Neural cell (in vitro differentiated cells): ENCODE data around the gene TMTC3.

Source experiments
- EP300 ChIP-seq: fragments of 450-650 bp; conservative IDR thresholded peaks from 2 replicates; pipeline ENCODE4 v1.6.1; 2014; ENCODE audit warnings: antibody characterized with exemption, mild to moderate bottlenecking, moderate library complexity; ENCODE audit not compliant: poor library complexity, severe bottlenecking
- EZH2 ChIP-seq: fragments of 200-600, 300-800 bp; shearing (Covaris generic), sonication (generic); IDR thresholded peaks from 2 replicates; pipeline ENCODE4 v1.6.1; 2014; ENCODE audit warnings: antibody characterized with exemption, low read length, borderline replicate concordance, mild to moderate bottlenecking; ENCODE audit not compliant: insufficient read depth, poor library complexity, severe bottlenecking
- MXI1 ChIP-seq: fragments of 450-650 bp; conservative IDR thresholded peaks from 2 replicates; pipeline ENCODE4 v1.6.1; 2014; ENCODE audit warnings: antibody characterized with exemption, mild to moderate bottlenecking; ENCODE audit not compliant: poor library complexity, severe bottlenecking
- POLR2AphosphoS5 ChIP-seq: IDR thresholded peaks from 2 replicates; pipeline ENCODE4 v1.6.1; 2012
- RAD21 ChIP-seq: fragments of 450-650 bp; conservative IDR thresholded peaks from 2 replicates; pipeline ENCODE4 v1.6.1; 2014; ENCODE audit warnings: antibody characterized with exemption, mild to moderate bottlenecking, moderate library complexity
- SMC3 ChIP-seq: fragments of 450-650 bp; conservative IDR thresholded peaks from 2 replicates; pipeline ENCODE4 v1.6.1; 2014; ENCODE audit warnings: antibody characterized with exemption, mild to moderate bottlenecking, moderate library complexity; ENCODE audit not compliant: poor library complexity
- TAF1 ChIP-seq: IDR thresholded peaks from 2 replicates; pipeline ENCODE4 v1.6.1; 2012; ENCODE audit warnings: low read depth
- TF ChIP-seq, protein P1 (sequence below): fragments of 450-650 bp; IDR thresholded peaks from 2 replicates; pipeline ENCODE4 v1.5.1; 2014; ENCODE audit warnings: antibody characterized with exemption, mild to moderate bottlenecking, moderate library complexity; ENCODE audit not compliant: poor library complexity, severe bottlenecking
- TF ChIP-seq, protein P2 (sequence below): IDR thresholded peaks from 2 replicates; pipeline ENCODE4 v1.6.1; 2012; ENCODE audit warnings: borderline replicate concordance

DNA sequence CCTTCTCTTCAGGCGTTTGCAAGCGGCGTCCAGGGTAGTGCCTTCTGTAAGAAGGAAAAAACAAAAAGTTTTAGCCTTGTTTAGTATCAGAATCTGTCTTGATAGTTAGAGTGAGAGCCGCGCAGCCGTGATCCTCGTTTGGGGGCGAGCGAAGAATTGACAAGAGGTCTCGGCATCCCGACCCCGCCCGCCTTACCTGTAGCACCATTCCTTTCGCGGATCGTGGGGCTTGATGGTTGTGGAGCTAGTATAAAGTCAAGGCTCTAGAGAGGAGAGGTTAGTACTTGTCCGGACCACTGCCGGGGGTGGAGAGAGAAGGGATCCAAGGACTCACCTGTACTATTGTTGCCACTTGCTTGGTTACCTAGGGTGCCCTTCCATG lies 494 bp downstream of the TMTC3 start:
- TF ChIP-seq EP300 (no peak), TAF1 (no peak), EZH2 (no peak), RAD21 (peak; percentile 15), SMC3 (no peak), MXI1 (no peak), POLR2AphosphoS5 (no peak)
- TF ChIP-seq, protein P1, sequence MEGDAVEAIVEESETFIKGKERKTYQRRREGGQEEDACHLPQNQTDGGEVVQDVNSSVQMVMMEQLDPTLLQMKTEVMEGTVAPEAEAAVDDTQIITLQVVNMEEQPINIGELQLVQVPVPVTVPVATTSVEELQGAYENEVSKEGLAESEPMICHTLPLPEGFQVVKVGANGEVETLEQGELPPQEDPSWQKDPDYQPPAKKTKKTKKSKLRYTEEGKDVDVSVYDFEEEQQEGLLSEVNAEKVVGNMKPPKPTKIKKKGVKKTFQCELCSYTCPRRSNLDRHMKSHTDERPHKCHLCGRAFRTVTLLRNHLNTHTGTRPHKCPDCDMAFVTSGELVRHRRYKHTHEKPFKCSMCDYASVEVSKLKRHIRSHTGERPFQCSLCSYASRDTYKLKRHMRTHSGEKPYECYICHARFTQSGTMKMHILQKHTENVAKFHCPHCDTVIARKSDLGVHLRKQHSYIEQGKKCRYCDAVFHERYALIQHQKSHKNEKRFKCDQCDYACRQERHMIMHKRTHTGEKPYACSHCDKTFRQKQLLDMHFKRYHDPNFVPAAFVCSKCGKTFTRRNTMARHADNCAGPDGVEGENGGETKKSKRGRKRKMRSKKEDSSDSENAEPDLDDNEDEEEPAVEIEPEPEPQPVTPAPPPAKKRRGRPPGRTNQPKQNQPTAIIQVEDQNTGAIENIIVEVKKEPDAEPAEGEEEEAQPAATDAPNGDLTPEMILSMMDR = no peak
- TF ChIP-seq, protein P2, sequence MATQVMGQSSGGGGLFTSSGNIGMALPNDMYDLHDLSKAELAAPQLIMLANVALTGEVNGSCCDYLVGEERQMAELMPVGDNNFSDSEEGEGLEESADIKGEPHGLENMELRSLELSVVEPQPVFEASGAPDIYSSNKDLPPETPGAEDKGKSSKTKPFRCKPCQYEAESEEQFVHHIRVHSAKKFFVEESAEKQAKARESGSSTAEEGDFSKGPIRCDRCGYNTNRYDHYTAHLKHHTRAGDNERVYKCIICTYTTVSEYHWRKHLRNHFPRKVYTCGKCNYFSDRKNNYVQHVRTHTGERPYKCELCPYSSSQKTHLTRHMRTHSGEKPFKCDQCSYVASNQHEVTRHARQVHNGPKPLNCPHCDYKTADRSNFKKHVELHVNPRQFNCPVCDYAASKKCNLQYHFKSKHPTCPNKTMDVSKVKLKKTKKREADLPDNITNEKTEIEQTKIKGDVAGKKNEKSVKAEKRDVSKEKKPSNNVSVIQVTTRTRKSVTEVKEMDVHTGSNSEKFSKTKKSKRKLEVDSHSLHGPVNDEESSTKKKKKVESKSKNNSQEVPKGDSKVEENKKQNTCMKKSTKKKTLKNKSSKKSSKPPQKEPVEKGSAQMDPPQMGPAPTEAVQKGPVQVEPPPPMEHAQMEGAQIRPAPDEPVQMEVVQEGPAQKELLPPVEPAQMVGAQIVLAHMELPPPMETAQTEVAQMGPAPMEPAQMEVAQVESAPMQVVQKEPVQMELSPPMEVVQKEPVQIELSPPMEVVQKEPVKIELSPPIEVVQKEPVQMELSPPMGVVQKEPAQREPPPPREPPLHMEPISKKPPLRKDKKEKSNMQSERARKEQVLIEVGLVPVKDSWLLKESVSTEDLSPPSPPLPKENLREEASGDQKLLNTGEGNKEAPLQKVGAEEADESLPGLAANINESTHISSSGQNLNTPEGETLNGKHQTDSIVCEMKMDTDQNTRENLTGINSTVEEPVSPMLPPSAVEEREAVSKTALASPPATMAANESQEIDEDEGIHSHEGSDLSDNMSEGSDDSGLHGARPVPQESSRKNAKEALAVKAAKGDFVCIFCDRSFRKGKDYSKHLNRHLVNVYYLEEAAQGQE = no peak
